ENCODE results near the gene ZSCAN5A. TPM values are rescaled to one million over a fixed set of nuclear protein-coding genes. Genes with fewer than 3 reads are reported as not detected.
A peak's percentile ranks its signal among the peaks of the same experiment; 100 is the strongest.
"Not testable (repeated sequence)": the region's sequence is repeated elsewhere in the genome, so short reads cannot be mapped to it uniquely, and the experiment has no call there.

Gene ZSCAN5A
- total RNA-seq, 2 experiments from 2014 or later = 3.7 to 4.1 TPM

GRCh38 chr19:56335371-56335770 is 20.7 kb upstream of the ZSCAN5A start:
- H3K27ac Mint-ChIP-seq; H3K9me3 Mint-ChIP-seq; DNase-seq; H3K4me1 Mint-ChIP-seq (ENCODE audit: low read depth); intact Hi-C loops (cut with micrococcal nuclease); H3K27me3 Mint-ChIP-seq (ENCODE audit: low read depth); H3K4me3 Mint-ChIP-seq; H3K36me3 Mint-ChIP-seq (ENCODE audit: low read depth): not testable (repeated sequence)
- CTCF ChIA-PET = interaction anchor here (1.0 to 2.8 kb wide), 3 partner anchors 25 to 163 kb away, joined by 3 to 40 read pairs (median 12); no protein-coding TSS in a partner anchor

GRCh38 chr19:56333506-56333905 is 18.9 kb upstream of the ZSCAN5A start:
- Mint-ChIP-seq H3K4me3 (no peak overlapping the region), H3K9me3 (peaks cover 6% of the 10 kb centered on the region), H3K27me3 (ENCODE audit: low read depth) (no peaks in the 10 kb centered on the region), H3K36me3 (ENCODE audit: low read depth) (no peaks in the 10 kb centered on the region), H3K27ac (no peak overlapping the region), H3K4me1 (ENCODE audit: low read depth) (no peaks in the 10 kb centered on the region)
- peak; percentile 66 for DNase-seq
- CTCF ChIA-PET = interaction anchor here (0.6 to 2.8 kb wide), 16 partner anchors 11 to 269 kb away, joined by 3 to 40 read pairs (median 5); no protein-coding TSS in a partner anchor
- intact Hi-C loops (cut with micrococcal nuclease) = loop anchor here (1.0 to 2.0 kb wide), 2 partner anchors 80 to 257 kb away; no protein-coding TSS in a partner anchor

DNA sequence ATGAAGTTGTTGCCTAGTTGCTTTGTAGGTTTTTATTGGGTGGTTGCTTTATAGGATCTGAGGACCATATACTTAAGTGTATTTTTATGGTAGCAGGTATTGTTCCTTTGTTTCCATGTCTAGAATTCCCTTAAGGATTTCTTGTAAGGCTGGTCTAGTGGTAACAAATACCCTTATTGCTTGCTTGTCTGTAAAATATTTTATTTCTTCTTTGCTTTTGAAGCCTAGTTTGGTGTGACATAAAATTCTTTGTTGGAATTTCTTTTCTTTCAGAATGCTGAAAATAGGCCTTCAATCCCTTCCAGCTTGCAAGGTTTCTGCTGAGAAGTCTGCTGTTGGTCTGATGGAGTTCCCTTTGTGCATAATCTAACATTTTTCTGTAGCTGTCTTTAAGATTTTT is 18.1 kb upstream of the ZSCAN5A start:
- Mint-ChIP-seq H3K36me3 (ENCODE audit: low read depth) (no peaks in the 10 kb centered on the region), H3K4me3 (no peak overlapping the region), H3K27me3 (ENCODE audit: low read depth) (no peaks in the 10 kb centered on the region), H3K27ac (no peak overlapping the region), H3K4me1 (ENCODE audit: low read depth) (no peaks in the 10 kb centered on the region), H3K9me3 (peaks cover 6% of the 10 kb centered on the region)
- intact Hi-C loops (cut with micrococcal nuclease) = loop anchor here (1.0 to 2.0 kb wide), 2 partner anchors 79 to 256 kb away; no protein-coding TSS in a partner anchor
- CTCF ChIA-PET = interaction anchor here (0.7 to 2.8 kb wide), 10 partner anchors 12 to 266 kb away, joined by 3 to 40 read pairs (median 5); no protein-coding TSS in a partner anchor
- no peak for DNase-seq

GRCh38 chr19:56324436-56324835 is 9.8 kb upstream of the ZSCAN5A start:
- DNase-seq = no peak
- CTCF ChIA-PET = no interaction called here
- H3K27ac Mint-ChIP-seq = no peak overlapping the region

DNA sequence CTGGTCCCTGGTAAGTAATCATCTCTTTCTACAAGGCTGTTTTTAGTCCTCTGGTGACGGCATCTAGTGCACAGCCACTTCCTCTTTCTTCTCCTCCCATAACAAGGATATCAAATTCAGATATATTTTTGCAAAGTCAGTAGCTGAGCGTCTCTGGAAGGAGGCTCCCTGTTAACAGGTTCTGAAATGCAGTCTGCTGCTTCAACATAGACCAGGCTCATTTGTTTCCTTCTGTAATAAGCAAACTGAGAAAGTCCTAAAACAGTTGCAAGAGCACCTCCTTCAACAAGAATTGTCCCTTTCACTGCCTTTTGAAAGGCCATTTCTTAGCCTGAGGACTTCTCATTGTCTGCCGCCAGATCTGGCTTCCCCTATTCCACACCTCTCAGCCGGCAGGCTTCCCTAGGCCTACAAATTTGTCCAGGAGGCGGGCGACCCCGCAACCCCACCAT is 7.4 kb upstream of the ZSCAN5A start:
- intact Hi-C loops (cut with micrococcal nuclease) = no loop called here
- H3K4me3 Mint-ChIP-seq = no peak overlapping the region
- CTCF ChIA-PET = interaction anchor here (1.4 kb wide), 1 partner anchor 69 kb away, joined by 4 read pairs; no protein-coding TSS in a partner anchor
- H3K9me3 Mint-ChIP-seq = no peaks in the 10 kb centered on the region
- DNase-seq = no peak
- H3K27ac Mint-ChIP-seq = no peak overlapping the region
- H3K4me1 Mint-ChIP-seq (ENCODE audit: low read depth) = no peaks in the 10 kb centered on the region
- H3K36me3 Mint-ChIP-seq (ENCODE audit: low read depth) = no peaks in the 10 kb centered on the region
- H3K27me3 Mint-ChIP-seq (ENCODE audit: low read depth) = peaks cover 7% of the 10 kb centered on the region

More at GRCh38 chr19:56324436-56324835, 9.8 kb upstream of the ZSCAN5A start:
- no peaks in the 10 kb centered on the region for H3K9me3 Mint-ChIP-seq
- H3K4me1 Mint-ChIP-seq (ENCODE audit: low read depth) = no peaks in the 10 kb centered on the region
- intact Hi-C loops (cut with micrococcal nuclease) = no loop called here
- no peak overlapping the region for H3K4me3 Mint-ChIP-seq
- peaks cover 7% of the 10 kb centered on the region for H3K27me3 Mint-ChIP-seq (ENCODE audit: low read depth)
- no peaks in the 10 kb centered on the region for H3K36me3 Mint-ChIP-seq (ENCODE audit: low read depth)

- no peak overlapping the region for H3K4me3 Mint-ChIP-seq
- no peaks in the 10 kb centered on the region for H3K36me3 Mint-ChIP-seq (ENCODE audit: low read depth)
- no peak overlapping the region for H3K27ac Mint-ChIP-seq
- intact Hi-C loops (cut with micrococcal nuclease) = no loop called here
- H3K4me1 Mint-ChIP-seq (ENCODE audit: low read depth) = no peaks in the 10 kb centered on the region
- H3K27me3 Mint-ChIP-seq (ENCODE audit: low read depth) = peaks cover 7% of the 10 kb centered on the region
- DNase-seq = no peak
- no peaks in the 10 kb centered on the region for H3K9me3 Mint-ChIP-seq
- CTCF ChIA-PET = interaction anchor here (1.4 kb wide), 1 partner anchor 68 kb away, joined by 4 read pairs; no protein-coding TSS in a partner anchor
Measured at GRCh38 chr19:56321254-56321988, 6.8 kb upstream of the ZSCAN5A start.

GRCh38 chr19:56319991-56320390 is 5.4 kb upstream of the ZSCAN5A start:
- intact Hi-C loops (cut with micrococcal nuclease) = loop anchor here (10.0 kb wide), 3 partner anchors 235 to 1065 kb away; partner anchors contain the start of genes PPP6R1 and U2AF2
- H3K4me3 Mint-ChIP-seq = no peak overlapping the region
- CTCF ChIA-PET = no interaction called here
- no peak overlapping the region for H3K27ac Mint-ChIP-seq
- H3K36me3 Mint-ChIP-seq (ENCODE audit: low read depth) = no peaks in the 10 kb centered on the region
- peaks cover 4% of the 10 kb centered on the region for H3K4me1 Mint-ChIP-seq (ENCODE audit: low read depth)
- H3K9me3 Mint-ChIP-seq = no peaks in the 10 kb centered on the region
- peaks cover 4% of the 10 kb centered on the region for H3K27me3 Mint-ChIP-seq (ENCODE audit: low read depth)
- no peak for DNase-seq

- Mint-ChIP-seq H3K27me3 (ENCODE audit: low read depth) (peaks cover 2% of the 10 kb centered on the region), H3K4me3 (no peak overlapping the region), H3K36me3 (ENCODE audit: low read depth) (peaks cover 2% of the 10 kb centered on the region), H3K4me1 (ENCODE audit: low read depth) (peaks cover 15% of the 10 kb centered on the region), H3K27ac (no peak overlapping the region), H3K9me3 (no peaks in the 10 kb centered on the region)
- CTCF ChIA-PET = interaction anchor here (1.2 kb wide), 1 partner anchor 8 kb away, joined by 3 read pairs; no protein-coding TSS in a partner anchor
- intact Hi-C loops (cut with micrococcal nuclease) = loop anchor here (10.0 kb wide), 3 partner anchors 233 to 1063 kb away; partner anchors contain the start of genes PPP6R1 and U2AF2
- DNase-seq = no peak
Measured at GRCh38 chr19:56317749-56318148, 3.1 kb upstream of the ZSCAN5A start.

GRCh38 chr19:56316728-56317127 is 2.1 kb upstream of the ZSCAN5A start:
- peaks cover 7% of the 10 kb centered on the region for H3K36me3 Mint-ChIP-seq (ENCODE audit: low read depth)
- CTCF ChIA-PET = no interaction called here
- no peaks in the 10 kb centered on the region for H3K9me3 Mint-ChIP-seq
- no peak overlapping the region for H3K27ac Mint-ChIP-seq
- H3K27me3 Mint-ChIP-seq (ENCODE audit: low read depth) = no peaks in the 10 kb centered on the region
- intact Hi-C loops (cut with micrococcal nuclease) = loop anchor here (10.0 kb wide), 3 partner anchors 232 to 1062 kb away; partner anchors contain the start of genes PPP6R1 and U2AF2
- no peak for DNase-seq
- H3K4me3 Mint-ChIP-seq = no peak overlapping the region
- peaks cover 20% of the 10 kb centered on the region for H3K4me1 Mint-ChIP-seq (ENCODE audit: low read depth)

- H3K4me3 Mint-ChIP-seq = peak overlapping the region; percentile 82
- peaks cover 20% of the 10 kb centered on the region for H3K4me1 Mint-ChIP-seq (ENCODE audit: low read depth)
- CTCF ChIA-PET = interaction anchor here (1.3 to 3.0 kb wide), 2 partner anchors 33 to 62 kb away, joined by 3 to 18 read pairs; no protein-coding TSS in a partner anchor
- H3K9me3 Mint-ChIP-seq = no peaks in the 10 kb centered on the region
- peak overlapping the region; percentile 96 for H3K27ac Mint-ChIP-seq
- peak; percentile 95 for DNase-seq
- peaks cover 8% of the 10 kb centered on the region for H3K36me3 Mint-ChIP-seq (ENCODE audit: low read depth)
- no peaks in the 10 kb centered on the region for H3K27me3 Mint-ChIP-seq (ENCODE audit: low read depth)
- intact Hi-C loops (cut with micrococcal nuclease) = loop anchor here (1.0 to 10.0 kb wide), 5 partner anchors 36 to 1060 kb away; partner anchors contain the start of genes PPP6R1, U2AF2 and ZNF582
Measured at GRCh38 chr19:56315077-56315828, 614 bp upstream of the ZSCAN5A start.

DNA sequence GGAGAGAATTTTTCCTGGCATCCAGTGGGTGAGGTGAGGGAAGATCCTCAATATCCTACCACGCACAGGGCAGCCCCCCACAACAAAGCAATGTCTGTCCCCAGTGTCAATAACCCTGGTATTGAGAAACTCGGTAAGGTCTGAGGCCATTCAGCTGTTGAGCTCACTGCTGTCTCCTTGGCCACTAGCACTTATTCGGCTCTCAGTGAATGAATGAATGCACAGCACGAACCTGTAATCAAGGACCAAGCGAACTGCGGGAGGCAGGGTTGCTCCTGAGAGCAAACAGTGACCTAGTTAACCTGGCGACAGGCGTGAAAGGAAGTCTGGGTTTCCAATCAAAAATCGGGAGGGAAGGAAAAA is 640 bp downstream of the ZSCAN5A start:
- intact Hi-C loops (cut with micrococcal nuclease) = loop anchor here (1.0 to 10.0 kb wide), 7 partner anchors 37 to 1059 kb away; partner anchors contain the start of genes PPP6R1, U2AF2 and ZNF787
- H3K27ac Mint-ChIP-seq = peak overlapping the region; percentile 96
- CTCF ChIA-PET = interaction anchor here (0.6 to 3.0 kb wide), 3 partner anchors 54 to 633 kb away, joined by 3 to 18 read pairs (median 4); no protein-coding TSS in a partner anchor
- DNase-seq = no peak
- H3K4me1 Mint-ChIP-seq (ENCODE audit: low read depth) = peaks cover 22% of the 10 kb centered on the region
- no peaks in the 10 kb centered on the region for H3K27me3 Mint-ChIP-seq (ENCODE audit: low read depth)
- H3K36me3 Mint-ChIP-seq (ENCODE audit: low read depth) = peaks cover 10% of the 10 kb centered on the region
- H3K4me3 Mint-ChIP-seq = peak overlapping the region; percentile 82
- H3K9me3 Mint-ChIP-seq = no peaks in the 10 kb centered on the region

Data from activated naive CD4-positive, alpha-beta T cell treated with anti-CD3 and anti-CD28 coated beads for 36 hours (primary cell).